GM12878 (cell line): ENCODE results near the gene SMIM31. TPM values are rescaled to one million over a fixed set of nuclear protein-coding genes. Genes with fewer than 3 reads are reported as not detected.

Experiments
- ATAC-seq: fragments of 200-7000 bp; cut with Tn5 transposase; 3 replicates; pipeline ENCODE4 v1.9.1; 2020; ENCODE audit warnings: mild to moderate bottlenecking, moderate library complexity
- BruUV-seq: library from RNA; stranded (reverse); fragments of 400-500 nt; replicated peaks from 2 replicates; lab custom pipeline; 2021; lab: Mats Ljungman, UMichigan
- CTCF ChIA-PET: fragments of 300-600 bp; sonication (Branson Sonifier 250); formaldehyde crosslinking; extraction: SDS; loops from one replicate; lab custom pipeline; 2021; ENCODE audit warnings: inconsistent platforms; lab: Yijun Ruan, JAX
- POLR2A ChIA-PET: fragments of 350-600 bp; formaldehyde crosslinking; extraction: SDS; loops from one replicate; lab custom pipeline; 2021; ENCODE audit warnings: inconsistent platforms; lab: Charles Lee
- RAD21 ChIA-PET: fragments of 300-600 bp; sonication (Branson Sonifier 250); formaldehyde crosslinking; loops from one replicate; lab custom pipeline; 2023; ENCODE audit warnings: antibody characterized with exemption; ENCODE audit not compliant: unreplicated experiment; lab: Charles Lee
- SMC1A ChIA-PET: fragments of 300-600 bp; sonication (Branson Sonifier 250); formaldehyde crosslinking; loops from one replicate; lab custom pipeline; 2023; ENCODE audit not compliant: unreplicated experiment, uncharacterized antibody; lab: Charles Lee
- DNase-seq: peaks from one replicate; pipeline ENCODE4 v3.0.0-alpha.2; 2011; ENCODE audit warnings: low read depth, low spot score
- FAIRE-seq: peaks from 3 replicates; lab custom pipeline; 2011; peaks lifted over from hg19 to GRCh38; lab: Jason Lieb, UNC
- H2AFZ ChIP-seq: 2 replicates; pipeline ENCODE4 v1.6.0; 2011; ENCODE audit warnings: low read depth, low read length, control low read depth; ENCODE audit not compliant: control insufficient read depth
- H3K27ac ChIP-seq: 2 replicates; pipeline ENCODE4 v1.5.1; 2011; ENCODE audit warnings: control low read depth; ENCODE audit not compliant: control insufficient read depth, insufficient read depth
- H3K27me3 ChIP-seq, 2 experiments: replicated peaks in 1 of 2; 2 replicates each; pipeline versions ENCODE4 v1.6.0 to v1.6.1; 2011; ENCODE audit warnings: low read length in 1 of 2; ENCODE audit not compliant: control insufficient read depth in 2 of 2, insufficient read depth in 2 of 2
- H3K36me3 ChIP-seq, 2 experiments: 2 replicates each; pipeline ENCODE4 v1.5.1; 2011; ENCODE audit warnings: low read length in 1 of 2; ENCODE audit not compliant: control insufficient read depth in 2 of 2, insufficient read depth in 2 of 2
- H3K4me1 ChIP-seq: 2 replicates; pipeline ENCODE4 v1.6.1; 2011; ENCODE audit warnings: mild to moderate bottlenecking, low read length, moderate library complexity, mixed read lengths; ENCODE audit not compliant: control insufficient read depth, insufficient read depth
- H3K4me2 ChIP-seq: 2 replicates; pipeline ENCODE4 v1.6.0; 2011; ENCODE audit warnings: control low read depth; ENCODE audit not compliant: control insufficient read depth, insufficient read depth
- H3K4me3 ChIP-seq: fragments of 200-600 bp; sonication (generic); 2 replicates; pipeline ENCODE4 v1.5.1; 2016
- H3K79me2 ChIP-seq: 2 replicates; pipeline ENCODE4 v1.6.0; 2011; ENCODE audit warnings: low read length; ENCODE audit not compliant: control insufficient read depth, insufficient read depth
- H3K9ac ChIP-seq: 2 replicates; pipeline ENCODE4 v1.8.0; 2011; ENCODE audit warnings: low read length, control low read depth, mixed read lengths; ENCODE audit not compliant: control insufficient read depth, insufficient read depth
- H3K9me3 ChIP-seq: replicated peaks from 3 replicates; pipeline ENCODE4 v1.5.1; 2011; ENCODE audit warnings: mild to moderate bottlenecking, low read length; ENCODE audit not compliant: control insufficient read depth, insufficient read depth
- H4K20me1 ChIP-seq: 2 replicates; pipeline ENCODE4 v1.6.0; 2011; ENCODE audit not compliant: control insufficient read depth, insufficient read depth
- BACH1 ChIP-seq: fragments of 450-650 bp; IDR thresholded peaks from 2 replicates; pipeline ENCODE4 v1.6.1; 2017; ENCODE audit warnings: mild to moderate bottlenecking, borderline replicate concordance
- CUX1 ChIP-seq: IDR thresholded peaks from 2 replicates; pipeline ENCODE4 v1.6.1; 2012; ENCODE audit warnings: improper control_type of control experiment, low read depth, low read length; ENCODE audit not compliant: insufficient replicate concordance
- JUND ChIP-seq: IDR thresholded peaks from 2 replicates; pipeline ENCODE4 v1.6.1; 2012; ENCODE audit warnings: low read depth, mild to moderate bottlenecking, low read length, improper control_type of control experiment, moderate library complexity
- SIX5 ChIP-seq: IDR thresholded peaks from 2 replicates; pipeline ENCODE4 v1.6.1; 2011; ENCODE audit warnings: mild to moderate bottlenecking, low read depth, low read length, moderate library complexity; ENCODE audit not compliant: severe bottlenecking
- WGBS: methylation state at CpG from one replicate; pipeline ENCODE4 v1.1.6; 2016; ENCODE audit warnings: low lambda C conversion rate; ENCODE audit not compliant: insufficient replicate concordance, insufficient coverage; ENCODE audit errors: missing lambda C conversion rate; 5-methylcytosine and 5-hydroxymethylcytosine counted together
- in situ Hi-C: fragments of 300-500 bp; cut with MboI; formaldehyde crosslinking; loops from 9 replicates; pipeline ENCODE4 v1.14.3; 2018; ENCODE audit warnings: mixed read lengths
- intact Hi-C: fragments of 100-400 bp; cut with micrococcal nuclease; formaldehyde crosslinking; loops from one replicate; pipeline ENCODE4 v1.14.2; 2022; ENCODE audit not compliant: unreplicated experiment
- polyA plus RNA-seq, 11 experiments: library from polyadenylated mRNA; depleted of rRNA in 4 of 11; unstranded in 6 of 11; stranded (reverse) in 5 of 11; fragments of >200 nt; fragmentation: Nextera tagmentation in 4 of 11; fragmentation: Illumina TruSeq in 1 of 11; extraction: Ambion mirVana in 4 of 11; extraction: Trizol in 1 of 11; gene quantifications; 1 replicate in 1 of 11; 2 replicates in 10 of 11; pipeline versions ENCODE4 v1.2.1 to v1.2.3, GENCODE V29; 2011 to 2016; ENCODE audit warnings: inconsistent platforms in 2 of 11, missing spikeins in 2 of 11, low read depth in 1 of 11
- total RNA-seq, 4 experiments: library from RNA; depleted of rRNA in 3 of 4; stranded (reverse); fragments of >200 nt in 3 of 4; fragmentation: Illumina TruSeq in 1 of 4; extraction: Trizol in 1 of 4; gene quantifications; 2 replicates each; pipeline versions ENCODE4 v1.2.1 to v1.2.3, GENCODE V29; 2013 to 2021

SMIM31 gene
- total and polyA plus RNA-seq, 10 of the 15 experiments (the other 5 are each of a cell fraction or from before 2014, with no cell fraction given) = not detected

GRCh38 chr4:164802301-164802901, 48.5 kb downstream of the SMIM31 start:
- Histone ChIP-seq H3K4me1 (no peaks in the 10 kb centered on the region), H3K79me2 (no peaks in the 10 kb centered on the region), H3K4me2 (no peak overlapping the region), H3K9ac (no peak overlapping the region), H4K20me1 (no peaks in the 10 kb centered on the region), H3K4me3 (no peak overlapping the region), H3K9me3 (no peaks in the 10 kb centered on the region), H2AFZ (no peak overlapping the region), H3K27me3 (no peaks in the 10 kb centered on the region; a peak in 1 of 4 replicates), H3K36me3 (no peaks in the 10 kb centered on the region), H3K27ac (no peak overlapping the region)
- in situ Hi-C loops (no loop called here), intact Hi-C loops (no loop called here)
- RAD21 ChIA-PET = no interaction called here
- CTCF ChIA-PET = interaction anchor here (1.0 kb wide), 1 partner anchor 134 kb away, joined by 4 read pairs; no protein-coding TSS in a partner anchor
- ATAC-seq = no peak
- no TSS peak for BruUV-seq
- SMC1A ChIA-PET = no interaction called here
- POLR2A ChIA-PET = no interaction called here
- TF ChIP-seq JUND = no peak
- no peak for TF ChIP-seq SIX5
- no peak for TF ChIP-seq BACH1
- no peak for TF ChIP-seq CUX1
- WGBS = 43% methylated on average over 3 of the region's 3 CpGs
- FAIRE-seq = no peak
- no peak for DNase-seq
